CMK (cell line): Measurements from ENCODE around the gene KCNH2.
"Not testable (repeated sequence)": the region's sequence is repeated elsewhere in the genome, so short reads cannot be mapped to it uniquely, and the experiment has no call there.

Experiments
- DNase-seq: peaks from one replicate; pipeline ENCODE4 v3.0.0-alpha.2; 2010; ENCODE audit warnings: low read depth

KCNH2 gene, protein sequence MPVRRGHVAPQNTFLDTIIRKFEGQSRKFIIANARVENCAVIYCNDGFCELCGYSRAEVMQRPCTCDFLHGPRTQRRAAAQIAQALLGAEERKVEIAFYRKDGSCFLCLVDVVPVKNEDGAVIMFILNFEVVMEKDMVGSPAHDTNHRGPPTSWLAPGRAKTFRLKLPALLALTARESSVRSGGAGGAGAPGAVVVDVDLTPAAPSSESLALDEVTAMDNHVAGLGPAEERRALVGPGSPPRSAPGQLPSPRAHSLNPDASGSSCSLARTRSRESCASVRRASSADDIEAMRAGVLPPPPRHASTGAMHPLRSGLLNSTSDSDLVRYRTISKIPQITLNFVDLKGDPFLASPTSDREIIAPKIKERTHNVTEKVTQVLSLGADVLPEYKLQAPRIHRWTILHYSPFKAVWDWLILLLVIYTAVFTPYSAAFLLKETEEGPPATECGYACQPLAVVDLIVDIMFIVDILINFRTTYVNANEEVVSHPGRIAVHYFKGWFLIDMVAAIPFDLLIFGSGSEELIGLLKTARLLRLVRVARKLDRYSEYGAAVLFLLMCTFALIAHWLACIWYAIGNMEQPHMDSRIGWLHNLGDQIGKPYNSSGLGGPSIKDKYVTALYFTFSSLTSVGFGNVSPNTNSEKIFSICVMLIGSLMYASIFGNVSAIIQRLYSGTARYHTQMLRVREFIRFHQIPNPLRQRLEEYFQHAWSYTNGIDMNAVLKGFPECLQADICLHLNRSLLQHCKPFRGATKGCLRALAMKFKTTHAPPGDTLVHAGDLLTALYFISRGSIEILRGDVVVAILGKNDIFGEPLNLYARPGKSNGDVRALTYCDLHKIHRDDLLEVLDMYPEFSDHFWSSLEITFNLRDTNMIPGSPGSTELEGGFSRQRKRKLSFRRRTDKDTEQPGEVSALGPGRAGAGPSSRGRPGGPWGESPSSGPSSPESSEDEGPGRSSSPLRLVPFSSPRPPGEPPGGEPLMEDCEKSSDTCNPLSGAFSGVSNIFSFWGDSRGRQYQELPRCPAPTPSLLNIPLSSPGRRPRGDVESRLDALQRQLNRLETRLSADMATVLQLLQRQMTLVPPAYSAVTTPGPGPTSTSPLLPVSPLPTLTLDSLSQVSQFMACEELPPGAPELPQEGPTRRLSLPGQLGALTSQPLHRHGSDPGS

DNA sequence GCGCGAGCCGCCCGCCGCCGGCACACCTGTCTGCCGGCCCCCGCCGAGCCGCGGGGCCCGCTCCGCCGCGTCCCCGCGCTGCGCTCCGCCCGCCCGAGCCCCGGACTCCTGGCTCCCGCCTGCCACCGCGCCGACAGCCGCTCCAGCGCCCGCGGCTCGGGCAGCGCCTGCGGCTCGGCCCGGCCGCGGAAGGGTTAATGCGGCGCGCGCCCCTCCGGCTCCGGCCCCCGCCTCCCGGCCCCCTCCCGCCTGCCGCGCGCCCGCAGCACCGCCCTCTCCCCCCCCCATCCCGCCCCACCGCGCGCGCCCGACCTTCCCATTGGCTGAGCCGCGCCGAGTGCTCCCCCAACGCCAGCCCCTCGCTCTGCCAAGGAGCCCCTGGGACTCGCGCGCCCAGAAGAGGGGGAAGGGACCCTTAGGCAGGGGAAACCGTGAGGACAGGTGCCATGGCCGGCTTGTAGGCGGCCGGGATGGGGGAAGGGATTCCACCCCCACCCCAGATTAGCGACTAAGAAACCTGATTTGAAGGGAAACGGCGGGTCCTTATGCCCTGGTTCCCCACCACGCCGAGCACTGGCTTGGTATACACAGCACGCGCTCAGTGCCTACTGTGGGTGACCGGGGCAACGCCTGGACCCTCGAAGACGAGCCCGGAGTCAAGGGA, at the start of gene KCNH2:
KCNH2 (minus strand) TSS at position 196 of the 664 bp plus-strand sequence. CDS start 408 bp downstream, outside the sequence.
- no peak for DNase-seq

DNA sequence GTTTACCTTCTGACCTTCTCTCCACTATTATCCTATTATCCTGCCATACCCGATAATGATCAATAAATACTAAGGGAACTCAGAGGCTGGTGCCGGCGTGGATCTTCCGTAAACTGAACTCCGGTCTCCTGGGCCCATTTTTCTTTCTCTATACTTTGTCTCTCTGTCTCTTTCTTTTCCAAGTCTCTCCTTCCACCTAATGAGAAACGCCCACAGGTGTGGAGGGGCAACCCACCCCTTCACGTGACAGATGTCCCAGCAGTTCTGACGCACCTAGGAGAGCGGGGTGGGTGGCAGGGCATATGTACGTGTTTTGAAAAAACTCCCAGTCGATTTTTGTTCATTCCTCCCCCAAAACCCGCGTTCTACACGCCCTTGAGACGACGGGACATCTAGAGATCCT, 49.6 kb upstream of the KCNH2 start:
- not testable (repeated sequence) for DNase-seq

DNA sequence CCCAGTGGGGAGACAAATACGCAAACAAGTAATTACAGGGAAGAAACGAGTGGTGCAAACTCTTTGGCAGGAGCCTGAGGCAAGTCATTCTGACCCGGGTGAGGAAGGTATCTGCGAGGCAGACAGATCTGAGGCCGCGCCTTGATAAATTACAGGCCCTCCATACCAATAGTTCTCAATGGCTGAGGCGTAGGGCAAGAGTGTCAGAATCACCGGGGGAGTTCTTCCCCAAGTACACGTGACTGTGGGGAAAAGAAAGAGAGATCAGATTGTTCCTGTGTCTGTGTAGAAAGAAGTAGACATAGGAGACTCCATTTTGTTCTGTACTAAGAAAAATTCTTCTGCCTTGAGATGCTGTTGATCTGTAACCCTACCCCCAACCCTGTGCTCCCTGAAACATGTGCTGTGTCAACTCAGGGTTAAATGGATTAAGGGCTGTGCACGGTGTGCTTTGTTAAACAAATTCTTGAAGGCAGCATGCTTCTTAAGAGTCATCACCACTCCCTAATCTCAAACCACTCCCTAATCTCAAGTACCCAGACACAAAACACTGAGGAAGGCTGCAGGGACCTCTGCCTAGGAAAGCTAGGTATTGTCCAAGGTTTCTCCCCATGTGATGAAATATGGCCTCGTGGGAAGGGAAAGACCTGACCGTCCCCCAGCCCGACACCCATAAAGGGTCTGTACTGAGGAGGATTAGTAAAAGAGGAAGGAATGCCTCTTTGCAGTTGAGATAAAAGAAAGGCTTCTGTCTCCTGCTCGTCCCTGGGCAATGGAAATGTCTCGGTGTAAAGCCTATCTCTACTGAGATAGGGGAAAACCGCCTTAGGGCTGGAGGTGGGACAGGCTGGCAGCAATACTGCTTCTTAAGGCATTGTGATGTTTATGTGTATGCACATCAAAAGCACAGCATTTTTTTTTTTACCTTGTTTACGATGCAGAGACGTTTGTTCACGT, 48.9 kb upstream of the KCNH2 start:
- not testable (repeated sequence) for DNase-seq

DNA sequence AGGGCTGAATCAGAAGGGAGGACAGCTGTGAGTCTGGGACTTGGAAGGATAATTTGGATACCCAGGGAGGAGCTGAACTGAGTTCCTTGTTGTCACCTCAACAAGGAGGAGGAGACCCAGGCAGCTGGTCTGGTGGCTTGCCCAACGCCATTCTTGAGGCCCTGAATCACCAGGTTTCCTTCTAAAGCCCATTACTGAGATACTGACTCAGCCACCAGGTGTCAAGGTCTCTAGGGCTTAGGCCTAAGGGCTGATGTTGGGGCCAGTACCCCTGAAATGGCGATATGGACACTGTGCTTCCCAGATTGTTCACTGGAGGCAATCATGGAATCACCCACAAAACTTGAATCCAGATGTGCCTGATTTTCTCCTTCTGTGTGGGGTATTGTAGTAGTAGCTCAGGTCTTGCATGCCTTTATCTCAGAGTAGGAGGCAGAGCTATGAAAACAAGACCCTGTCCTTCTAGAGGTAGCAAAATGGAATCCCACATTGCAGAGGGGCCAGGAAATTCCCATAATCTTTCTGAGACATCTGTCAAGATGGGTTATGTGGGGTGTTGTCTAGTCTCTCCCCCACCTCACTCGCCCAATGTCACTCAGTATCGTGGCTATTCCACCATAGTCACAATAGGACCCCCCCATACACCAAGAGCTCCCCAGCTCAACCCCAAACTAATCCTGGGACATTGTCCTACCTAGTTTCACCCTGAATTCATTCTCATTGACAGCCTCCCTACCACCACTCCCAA, 48.0 kb upstream of the KCNH2 start:
- DNase-seq: no peak

DNA sequence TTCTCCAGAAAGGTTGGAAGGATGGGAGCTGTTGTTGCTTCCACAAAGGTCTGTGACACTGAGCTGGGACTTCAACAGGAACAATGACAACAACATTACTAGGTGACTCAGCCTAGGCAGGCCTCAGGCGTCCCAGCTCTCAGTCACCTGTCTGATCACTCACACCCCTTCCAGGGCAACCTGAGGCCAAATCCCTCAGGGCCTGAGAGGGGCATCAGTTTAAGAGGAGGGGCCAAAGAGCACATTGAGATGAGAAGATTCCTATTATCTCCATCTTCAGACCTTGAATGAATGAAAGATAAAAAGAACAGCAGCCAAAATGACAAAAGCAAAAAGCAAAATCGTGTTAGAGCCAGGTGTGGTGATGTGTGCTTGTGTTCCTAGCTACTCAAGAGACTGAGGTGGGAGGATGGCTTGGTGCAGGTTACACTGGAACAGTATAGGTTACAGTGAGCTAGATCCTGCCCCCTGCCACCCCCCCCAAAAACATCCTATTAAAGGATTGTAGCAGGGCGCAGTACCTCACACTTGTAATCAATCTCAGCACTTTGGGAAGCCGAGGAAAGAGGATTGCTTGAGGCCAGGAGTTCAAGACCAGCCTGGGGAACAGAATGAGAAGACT, 46.4 kb upstream of the KCNH2 start, which contains the start of gene ATG9B:
ATG9B (minus strand) TSS at position 60 of the 622 bp plus-strand sequence. CDS start 71 bp downstream, outside the sequence.
- no peak for DNase-seq

DNA sequence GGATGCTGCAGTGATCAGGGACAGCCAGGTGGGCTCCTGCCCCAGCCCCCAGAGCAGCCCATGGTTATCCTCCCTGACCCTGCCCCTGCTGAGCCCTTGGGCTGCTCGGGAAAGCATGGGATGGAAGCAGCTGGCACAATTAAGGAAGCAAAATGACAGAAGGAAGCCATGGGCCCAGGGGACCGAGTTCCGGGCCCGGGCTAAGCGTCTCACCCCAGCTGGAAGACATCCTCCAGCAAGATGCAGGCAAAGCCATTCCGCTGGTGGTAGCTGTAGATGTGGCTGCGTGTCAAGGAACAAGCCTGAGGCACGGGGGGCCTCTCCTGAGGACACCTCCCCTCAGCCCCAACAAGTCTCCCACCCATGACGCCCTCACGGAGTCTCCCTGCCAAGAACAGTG, 45.1 kb upstream of the KCNH2 start:
- DNase-seq: no peak

DNA sequence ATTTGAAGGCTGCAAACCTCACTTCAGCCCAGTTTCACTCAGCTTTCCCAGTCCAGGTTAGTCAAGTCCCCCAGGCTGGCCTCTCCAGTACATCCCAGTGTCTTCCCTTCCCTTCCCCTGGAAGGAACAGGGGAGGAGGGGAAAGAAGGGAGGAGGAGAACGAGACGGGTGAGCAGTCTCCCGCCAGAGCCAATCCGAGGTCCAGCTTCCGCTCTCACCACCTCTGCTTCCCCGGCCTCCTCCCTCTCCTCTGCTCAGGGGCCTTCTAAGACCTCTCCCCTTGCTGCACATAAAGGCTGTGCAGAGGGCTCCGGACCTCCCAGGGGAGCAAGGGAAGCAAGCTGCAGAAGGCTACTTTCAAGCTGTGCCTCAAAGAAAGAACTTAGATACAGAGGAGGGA, 42.1 kb upstream of the KCNH2 start:
- DNase-seq: no peak

DNA sequence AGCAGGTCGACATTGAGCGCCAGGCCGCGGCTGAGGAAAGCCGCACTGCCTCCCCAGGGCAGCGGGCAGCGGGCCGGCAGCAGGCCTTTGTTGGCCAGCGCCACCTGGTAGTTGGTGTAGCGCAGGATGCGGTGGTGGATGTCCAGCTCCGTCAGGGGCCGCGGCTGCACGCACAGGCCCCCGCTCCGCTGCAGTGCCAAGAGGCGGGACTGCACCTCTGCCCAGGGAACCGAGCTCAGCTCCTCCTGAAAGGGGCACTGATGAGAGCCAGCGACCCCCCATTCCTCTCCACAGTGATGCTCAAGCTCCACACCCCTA, 41.0 kb upstream of the KCNH2 start:
- DNase-seq: no peak

DNA sequence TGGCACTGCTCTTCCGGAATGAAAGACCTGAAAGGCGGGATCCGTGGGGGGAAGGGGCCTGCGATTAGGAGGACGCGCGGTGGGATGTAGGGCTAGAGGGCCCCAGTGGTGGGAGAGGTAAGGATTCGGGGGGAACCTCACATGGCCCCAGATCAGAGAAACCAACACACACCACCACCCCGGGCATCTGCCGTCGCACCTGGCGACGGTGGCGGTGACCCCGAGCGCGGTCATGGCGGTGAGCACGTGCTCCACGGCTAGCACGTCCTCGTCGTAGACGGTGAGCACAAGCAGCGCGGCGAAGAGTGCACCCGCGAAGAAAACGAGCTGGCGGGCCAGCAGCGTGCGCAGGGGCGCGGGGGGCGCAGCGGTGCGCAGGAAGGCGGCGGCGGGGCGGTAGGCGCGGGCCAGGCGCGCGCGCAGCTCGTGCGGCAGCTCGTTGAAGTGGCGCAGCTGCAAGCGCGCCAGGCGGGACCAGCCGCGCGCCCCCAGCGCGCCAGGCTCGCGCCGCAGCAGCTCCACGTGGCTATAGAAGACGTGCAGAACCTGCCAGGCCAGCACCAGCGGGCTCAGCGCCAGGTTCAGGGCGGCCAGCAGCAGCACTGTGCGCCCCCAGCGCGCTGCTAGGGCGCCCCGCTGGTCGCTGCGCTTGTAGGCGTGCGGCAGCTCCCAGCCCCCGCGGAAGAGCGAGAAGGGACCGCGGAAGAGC, 40.5 kb upstream of the KCNH2 start:
- DNase-seq: no peak

DNA sequence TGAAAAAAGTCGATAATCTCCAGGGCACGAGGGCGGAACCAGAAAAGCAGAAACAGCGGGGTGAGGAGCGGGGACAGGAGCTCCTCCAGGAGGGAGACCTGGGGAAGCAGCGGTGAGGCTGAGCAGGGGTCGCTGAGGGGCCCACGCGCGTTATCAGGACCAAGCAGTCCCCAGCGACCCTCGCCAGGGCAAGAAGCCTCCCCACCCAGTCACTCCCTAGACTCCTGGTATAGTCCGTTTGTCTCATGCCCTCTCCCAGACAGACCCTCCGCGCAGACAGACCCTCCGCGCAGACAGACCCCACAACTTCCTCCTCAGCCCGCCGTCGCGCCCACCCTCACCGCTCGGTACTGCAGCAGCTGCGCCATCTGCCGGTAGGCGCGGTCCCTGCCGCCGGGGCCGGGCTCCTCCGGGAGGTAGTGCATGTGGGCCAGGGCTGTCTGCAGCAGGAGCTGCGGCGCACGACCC, 39.9 kb upstream of the KCNH2 start:
- no peak for DNase-seq

DNA sequence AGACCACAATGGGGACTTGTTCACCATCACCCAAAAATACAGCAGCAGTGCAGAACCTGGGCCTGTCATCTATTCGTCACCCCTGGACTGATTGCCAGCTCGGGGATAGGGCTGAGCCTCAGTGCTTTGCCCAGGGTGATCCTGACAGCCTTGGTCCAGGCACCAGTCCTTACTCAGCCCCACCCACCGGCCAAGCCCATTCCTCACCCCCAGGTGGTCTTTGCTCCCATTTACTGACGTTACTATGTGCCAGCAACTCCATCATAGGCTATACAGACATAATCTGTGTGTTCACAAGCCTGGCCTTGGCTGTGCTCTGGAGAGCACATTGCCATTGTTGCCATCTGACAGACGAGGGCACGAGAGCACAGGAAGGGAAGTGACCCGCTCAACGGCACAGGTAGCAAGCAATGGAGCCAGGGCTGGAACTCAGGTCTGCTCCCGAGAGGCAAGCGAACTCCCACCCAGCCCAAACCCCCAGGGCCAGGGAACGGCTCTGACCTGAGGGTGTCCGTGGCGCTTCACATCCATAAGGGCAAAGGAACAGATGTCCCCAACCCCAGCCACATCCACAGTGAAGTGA, 39.3 kb upstream of the KCNH2 start:
- no peak for DNase-seq

DNA sequence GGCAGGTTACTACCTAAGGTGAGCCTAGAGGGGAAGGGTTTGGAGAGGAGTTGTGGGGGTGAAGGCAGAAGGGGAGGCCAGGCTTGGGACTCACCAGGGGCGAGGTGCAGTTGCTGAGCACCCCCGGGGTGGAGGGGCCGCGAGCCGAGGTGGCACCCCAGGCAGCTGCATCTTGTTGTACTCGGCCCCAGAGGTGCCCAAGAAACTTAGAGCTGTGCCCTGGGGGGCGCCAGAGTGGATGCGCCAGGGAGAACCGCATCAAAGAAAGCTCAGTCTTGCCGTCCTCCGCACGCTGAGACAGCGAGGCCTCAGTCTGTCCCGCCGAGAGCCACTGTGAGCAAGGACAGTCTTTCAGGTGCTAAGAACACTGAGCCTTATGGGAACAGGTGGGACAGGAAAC, 38.8 kb upstream of the KCNH2 start:
- no peak for DNase-seq

DNA sequence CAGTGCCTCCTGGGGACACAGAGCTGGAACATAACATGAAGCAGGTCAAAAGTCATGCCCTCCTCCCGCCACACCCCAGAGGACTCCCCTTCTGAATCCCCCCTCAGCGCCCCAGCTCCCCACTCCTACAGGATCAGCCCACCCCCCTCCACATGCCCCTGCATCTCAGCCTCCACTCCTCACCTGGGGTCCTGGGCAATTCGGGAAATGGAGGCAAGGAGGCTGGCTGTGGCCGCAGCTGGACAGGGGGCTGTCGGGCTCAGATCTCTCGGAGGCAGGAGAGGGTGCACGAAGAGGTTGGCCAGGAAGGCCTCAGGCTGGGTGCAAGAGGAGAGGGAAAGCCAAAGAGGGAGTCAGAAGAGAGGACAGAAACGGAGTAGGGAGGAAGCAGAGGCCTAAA, 38.4 kb upstream of the KCNH2 start:
- no peak for DNase-seq

DNA sequence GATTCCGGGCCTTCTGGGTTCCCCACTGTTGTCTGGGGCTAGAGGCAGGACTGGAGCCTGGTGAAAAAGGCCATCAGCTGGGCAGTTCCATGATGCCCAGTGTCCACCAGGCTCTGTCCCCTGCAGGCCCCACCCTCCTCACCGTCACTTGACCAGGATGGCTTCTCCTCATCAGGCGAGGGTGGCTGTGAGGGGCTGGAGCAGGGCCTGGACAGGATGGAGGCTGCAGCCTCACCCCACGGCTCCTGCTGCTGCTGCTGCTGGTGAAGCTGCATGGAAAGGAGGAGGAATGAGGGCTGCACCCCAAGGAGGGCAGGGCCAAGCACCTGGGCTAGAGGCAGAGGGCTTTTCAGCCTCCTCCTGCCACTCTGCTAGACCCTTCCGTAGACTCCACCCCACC, 37.8 kb upstream of the KCNH2 start:
- no peak for DNase-seq

DNA sequence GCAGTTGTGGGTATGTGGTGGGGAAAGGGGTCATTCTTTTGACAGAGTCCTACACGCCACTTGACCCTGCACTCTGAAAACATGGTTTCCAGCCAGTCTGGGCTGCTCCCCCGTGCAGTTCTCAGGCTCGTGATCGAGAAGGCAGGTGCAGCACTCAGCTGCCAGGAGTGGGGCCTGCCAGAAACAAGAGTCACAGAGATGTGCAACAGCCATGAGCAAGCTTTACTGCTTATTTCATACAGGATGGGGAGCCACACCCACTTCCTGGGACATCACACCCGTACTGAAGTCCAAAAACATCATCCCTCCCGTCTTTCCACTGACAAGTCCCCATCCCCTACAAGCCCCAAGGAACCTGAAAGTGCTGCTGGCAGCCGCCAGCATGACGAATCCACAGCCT, 36.8 kb upstream of the KCNH2 start:
- DNase-seq: no peak

DNA sequence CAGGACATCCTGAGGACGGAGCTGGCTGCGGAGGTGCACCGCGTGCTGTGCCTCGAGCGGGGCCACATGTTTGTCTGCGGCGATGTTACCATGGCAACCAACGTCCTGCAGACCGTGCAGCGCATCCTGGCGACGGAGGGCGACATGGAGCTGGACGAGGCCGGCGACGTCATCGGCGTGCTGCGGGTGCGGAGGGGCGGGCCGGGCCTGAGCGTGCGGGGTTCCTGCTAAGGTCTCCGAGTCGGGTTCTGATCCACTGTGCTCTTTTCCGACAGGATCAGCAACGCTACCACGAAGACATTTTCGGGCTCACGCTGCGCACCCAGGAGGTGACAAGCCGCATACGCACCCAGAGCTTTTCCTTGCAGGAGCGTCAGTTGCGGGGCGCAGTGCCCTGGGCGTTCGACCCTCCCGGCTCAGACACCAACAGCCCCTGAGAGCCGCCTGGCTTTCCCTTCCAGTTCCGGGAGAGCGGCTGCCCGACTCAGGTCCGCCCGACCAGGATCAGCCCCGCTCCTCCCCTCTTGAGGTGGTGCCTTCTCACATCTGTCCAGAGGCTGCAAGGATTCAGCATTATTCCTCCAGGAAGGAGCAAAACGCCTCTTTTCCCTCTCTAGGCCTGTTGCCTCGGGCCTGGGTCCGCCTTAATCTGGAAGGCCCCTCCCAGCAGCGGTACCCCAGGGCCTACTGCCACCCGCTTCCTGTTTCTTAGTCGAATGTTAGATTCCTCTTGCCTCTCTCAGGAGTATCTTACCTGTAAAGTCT, 35.8 kb upstream of the KCNH2 start:
- DNase-seq: no peak

DNA sequence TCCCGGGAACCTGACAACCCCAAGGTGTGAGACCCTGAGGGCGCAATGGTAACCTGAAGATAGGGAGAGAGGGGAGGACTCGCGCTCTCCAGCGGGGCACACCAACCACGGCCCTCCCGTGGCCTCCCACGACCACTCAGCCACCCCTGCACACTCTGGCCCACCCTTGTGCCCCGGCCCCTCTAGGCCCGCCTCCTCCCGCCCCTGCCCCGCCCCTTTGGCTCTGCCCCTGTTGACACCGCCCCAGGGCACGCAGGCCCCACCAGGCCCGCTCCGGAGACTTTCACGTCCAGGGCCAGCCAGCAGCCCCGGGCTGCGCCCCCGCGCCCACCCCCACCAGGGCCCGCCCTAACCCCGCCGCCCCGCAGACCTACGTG, 35.2 kb upstream of the KCNH2 start:
- no peak for DNase-seq

DNA sequence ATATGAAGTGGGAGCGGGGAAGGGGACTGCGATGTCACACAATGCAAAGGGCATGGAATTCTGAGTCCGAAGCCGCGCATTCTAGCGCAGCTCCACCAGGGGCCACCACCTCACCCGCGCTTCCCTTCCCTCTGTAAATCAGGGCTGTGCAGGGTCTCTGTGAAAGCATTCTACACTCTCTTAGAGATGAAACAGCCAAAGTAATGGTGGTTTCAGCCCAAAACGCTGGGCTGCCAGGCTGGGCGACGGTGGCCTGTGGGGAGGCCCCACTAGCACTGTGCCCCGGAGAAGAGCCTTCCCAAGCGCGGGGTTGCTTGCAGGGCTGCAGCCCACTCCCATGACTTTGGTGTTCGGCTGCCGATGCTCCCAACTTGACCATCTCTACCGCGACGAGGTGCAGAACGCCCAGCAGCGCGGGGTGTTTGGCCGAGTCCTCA, 34.8 kb upstream of the KCNH2 start:
- DNase-seq: no peak
